HepG2 (cell line): ENCODE data around the gene MATK. TPM values are rescaled to one million over a fixed set of nuclear protein-coding genes. Genes with fewer than 3 reads are reported as not detected.

ENCODE experiments used
- DRAP1 ChIP-seq: IDR thresholded peaks from 2 replicates; pipeline ENCODE4 v1.6.1; 2016; ENCODE audit warnings: missing genetic modification reagents, missing compliant biosample characterization
- FOSL1 ChIP-seq: sonication (generic); formaldehyde crosslinking; IDR thresholded peaks from 2 replicates; pipeline ENCODE4 v1.9.0; 2021; ENCODE audit warnings: missing genetic modification reagents, borderline replicate concordance
- FOSL2 ChIP-seq: sonication (generic); formaldehyde crosslinking; IDR thresholded peaks from 2 replicates; pipeline ENCODE4 v1.4.0; 2020; ENCODE audit warnings: missing genetic modification reagents
- FOXC1 ChIP-seq: sonication (generic); formaldehyde crosslinking; IDR thresholded peaks from 2 replicates; pipeline ENCODE4 v1.8.0; 2022; ENCODE audit warnings: mild to moderate bottlenecking, missing genetic modification reagents, borderline replicate concordance
- KAT8 ChIP-seq: IDR thresholded peaks from 2 replicates; pipeline ENCODE4 v1.6.1; 2016; ENCODE audit warnings: missing genetic modification reagents, missing compliant biosample characterization
- MAF1 ChIP-seq: sonication (generic); formaldehyde crosslinking; IDR thresholded peaks from 2 replicates; pipeline ENCODE4 v1.5.0; 2020; ENCODE audit warnings: missing genetic modification reagents, borderline replicate concordance
- MAFK ChIP-seq, 2 experiments: IDR thresholded peaks in 1 of 2; conservative IDR thresholded peaks in 1 of 2; 2 replicates each; pipeline ENCODE4 v1.6.1; 2011; ENCODE audit warnings: improper control_type of control experiment in 2 of 2, low read length in 2 of 2
- MIER3 ChIP-seq: IDR thresholded peaks from 2 replicates; pipeline ENCODE4 v1.6.1; 2016; ENCODE audit warnings: missing compliant biosample characterization, borderline replicate concordance
- MXI1 ChIP-seq: IDR thresholded peaks from 3 replicates; pipeline ENCODE4 v1.6.1; 2012; ENCODE audit warnings: low read depth, low read length, inconsistent platforms, borderline replicate concordance
- NCOA1 ChIP-seq: sonication (generic); formaldehyde crosslinking; IDR thresholded peaks from 2 replicates; pipeline ENCODE4 v1.9.0; 2021; ENCODE audit warnings: missing genetic modification reagents
- SNAPC4 ChIP-seq: sonication (generic); formaldehyde crosslinking; IDR thresholded peaks from 2 replicates; pipeline ENCODE4 v1.4.0; 2020; ENCODE audit warnings: mild to moderate bottlenecking, missing genetic modification reagents
- TP53 ChIP-seq: sonication (generic); formaldehyde crosslinking; conservative IDR thresholded peaks from 2 replicates; pipeline ENCODE4 v1.4.0; 2020; ENCODE audit warnings: missing genetic modification reagents
- ZFP36L1 ChIP-seq: sonication (generic); formaldehyde crosslinking; IDR thresholded peaks from 2 replicates; pipeline ENCODE4 v1.8.0; 2022; ENCODE audit warnings: mild to moderate bottlenecking, missing genetic modification reagents, moderate library complexity
- ZNF274 ChIP-seq: sonication (generic); formaldehyde crosslinking; IDR thresholded peaks from 2 replicates; pipeline ENCODE4 v1.5.1; 2020; ENCODE audit warnings: mild to moderate bottlenecking, missing genetic modification reagents
- ZNF354B ChIP-seq: sonication (generic); formaldehyde crosslinking; IDR thresholded peaks from 2 replicates; pipeline ENCODE4 v1.8.0; 2022; ENCODE audit warnings: mild to moderate bottlenecking, missing genetic modification reagents
- ZNF484 ChIP-seq: sonication (generic); formaldehyde crosslinking; IDR thresholded peaks from 2 replicates; pipeline ENCODE4 v1.5.1; 2020; ENCODE audit warnings: mild to moderate bottlenecking, low read depth, missing genetic modification reagents, borderline replicate concordance
- ZNF597 ChIP-seq: sonication (generic); formaldehyde crosslinking; IDR thresholded peaks from 2 replicates; pipeline ENCODE4 v1.5.0; 2020; ENCODE audit warnings: missing genetic modification reagents
- ZNF670 ChIP-seq: sonication (generic); formaldehyde crosslinking; IDR thresholded peaks from 2 replicates; pipeline ENCODE4 v1.8.0; 2022; ENCODE audit warnings: mild to moderate bottlenecking, missing genetic modification reagents, borderline replicate concordance
- ZNF691 ChIP-seq: sonication (generic); formaldehyde crosslinking; IDR thresholded peaks from 2 replicates; pipeline ENCODE4 v1.4.0; 2020; ENCODE audit warnings: missing genetic modification reagents, low read depth, mild to moderate bottlenecking, borderline replicate concordance
- ZNF781 ChIP-seq: sonication (generic); formaldehyde crosslinking; IDR thresholded peaks from 2 replicates; pipeline ENCODE4 v1.5.1; 2020; ENCODE audit warnings: borderline replicate concordance, mild to moderate bottlenecking, missing genetic modification reagents; ENCODE audit errors: not compliant biosample characterization
- ZSCAN31 ChIP-seq: sonication (generic); formaldehyde crosslinking; IDR thresholded peaks from 2 replicates; pipeline ENCODE4 v1.5.0; 2020; ENCODE audit warnings: low read depth, mild to moderate bottlenecking, missing genetic modification reagents
- polyA plus RNA-seq, 8 experiments: library from polyadenylated mRNA; depleted of rRNA in 3 of 8; stranded (reverse) in 7 of 8; unstranded in 1 of 8; fragments of >200 nt; fragmentation: Illumina TruSeq in 4 of 8; extraction: Trizol in 4 of 8; gene quantifications; 2 replicates each; pipeline versions ENCODE4 v1.2.1 to v1.2.3, GENCODE V29; 2011 to 2016; ENCODE audit warnings: low read depth in 4 of 8, missing spikeins in 1 of 8, mixed read lengths in 1 of 8; ENCODE audit not compliant: insufficient read depth in 1 of 8
- total RNA-seq, 5 experiments: library from RNA; depleted of rRNA; stranded (reverse); fragments of >200 nt; fragmentation: Illumina TruSeq; extraction: Trizol; gene quantifications; 2 replicates each; pipeline ENCODE4 v1.2.3, GENCODE V29; 2016; ENCODE audit warnings: low read depth in 1 of 5

Gene MATK
- total and polyA plus RNA-seq, 2 of the 13 experiments (the other 11 are each of a cell fraction or from before 2014, with no cell fraction given): 0.09 TPM; not detected in 1

- peak; percentile 60; the same call in 1 of the 2 replicates for TF ChIP-seq MIER3
- TF ChIP-seq ZNF670 (CRISPR knock-in tag): no peak
- no peak for TF ChIP-seq ZNF691 (CRISPR knock-in tag)
- TF ChIP-seq SNAPC4 (CRISPR knock-in tag): no peak; the same call in 1 of the 2 replicates
- TF ChIP-seq ZFP36L1 (CRISPR knock-in tag): no peak
- peak; percentile 62 for TF ChIP-seq DRAP1 (CRISPR knock-in tag)
- peak; percentile 56; the same call in 1 of the 3 replicates for TF ChIP-seq MXI1
- 0 out of 4 replicates have a peak, but pooled peaks of 1 of the 2 experiments have one; percentile 0 for TF ChIP-seq MAFK (conservative IDR thresholded peaks at IDR 0.05 in 1 of 2, IDR thresholded peaks at IDR 0.05 in 1 of 2; ENCODE audit: low read length in 2 of 2)
- TF ChIP-seq ZSCAN31: peak; percentile 71; the same call in 1 of the 2 replicates
- TF ChIP-seq KAT8 (CRISPR knock-in tag): peak; percentile 91
- TF ChIP-seq TP53 (CRISPR knock-in tag): no peak
- TF ChIP-seq MAF1 (CRISPR knock-in tag): 0 out of 2 replicates have a peak, but pooled peaks have one; percentile 26
- no peak for TF ChIP-seq NCOA1 (CRISPR knock-in tag)
- TF ChIP-seq ZNF354B (CRISPR knock-in tag): peak; percentile 79; the same call in 1 of the 2 replicates
- no peak for TF ChIP-seq ZNF781 (CRISPR knock-in tag)
- TF ChIP-seq FOSL2: peak; percentile 44; the same call in 1 of the 2 replicates
- TF ChIP-seq FOSL1 (CRISPR knock-in tag): no peak
- no peak for TF ChIP-seq ZNF597 (CRISPR knock-in tag)
- TF ChIP-seq FOXC1 (CRISPR knock-in tag): peak; percentile 34
- no peak for TF ChIP-seq ZNF484
- TF ChIP-seq ZNF274 (CRISPR knock-in tag): peak; percentile 86; the same call in 1 of the 2 replicates
Observed at GRCh38 chr19:3762501-3763459, 23.4 kb downstream of the MATK start, which contains the start of gene MRPL54 (continued).
